UCSD-AML1 (cell line): ENCODE results near the gene INCENP.
"Not testable (repeated sequence)": the region's sequence is repeated elsewhere in the genome, so short reads cannot be mapped to it uniquely, and the experiment has no call there.

Experiments used
- DNase-seq: peaks from one replicate; lab custom pipeline; 2025; ENCODE audit not compliant: unreplicated experiment; lab: John Stamatoyannopoulos, UW

The INCENP gene

GRCh38 chr11:62169448-62169847 lies 45.6 kb downstream of the INCENP start:
- DNase-seq = no peak

GRCh38 chr11:62169935-62170334 lies 46.1 kb downstream of the INCENP start:
- DNase-seq = no peak

GRCh38 chr11:62171261-62171723 lies 47.5 kb downstream of the INCENP start:
- DNase-seq = peak; percentile 51

GRCh38 chr11:62172294-62172693 lies 48.5 kb downstream of the INCENP start:
- DNase-seq = no peak

- DNase-seq = no peak
Measured at GRCh38 chr11:62176766-62177165, 53.0 kb downstream of the INCENP start.

- DNase-seq = no peak
Measured at GRCh38 chr11:62179995-62180394, 56.2 kb downstream of the INCENP start.

GRCh38 chr11:62181097-62181496 lies 57.3 kb downstream of the INCENP start:
- DNase-seq = no peak

GRCh38 chr11:62182147-62182891 lies 58.5 kb downstream of the INCENP start:
- DNase-seq = no peak

GRCh38 chr11:62186195-62186594 lies 62.4 kb downstream of the INCENP start:
- DNase-seq = no peak

- no peak for DNase-seq
Measured at GRCh38 chr11:62190011-62190410, 66.2 kb downstream of the INCENP start, which contains the start of gene SCGB1D1. Gene SCGB1D1, plus strand, starts transcription at chr11:62190216. Its CDS starts 69 bp downstream, at chr11:62190285.

- no peak for DNase-seq
Measured at GRCh38 chr11:62193952-62194351, 70.1 kb downstream of the INCENP start.

GRCh38 chr11:62195010-62195409 lies 71.2 kb downstream of the INCENP start:
- not testable (repeated sequence) for DNase-seq

- DNase-seq = no peak
Measured at GRCh38 chr11:62195945-62196344, 72.1 kb downstream of the INCENP start.

- DNase-seq = not testable (repeated sequence)
Measured at GRCh38 chr11:62197400-62197799, 73.6 kb downstream of the INCENP start.

- no peak for DNase-seq
Measured at GRCh38 chr11:62201376-62201775, 77.6 kb downstream of the INCENP start.
